Common myeloid progenitor, CD34-positive (primary cell): ENCODE measurements around the gene C4orf50.

Source experiments
- CTCF ChIA-PET: fragments of 350-600 bp; sonication (Branson Sonifier 250); formaldehyde crosslinking; loops from one replicate; lab custom pipeline; 2021; ENCODE audit warnings: antibody characterized with exemption; lab: Charles Lee
- POLR2A ChIA-PET: fragments of 350-600 bp; sonication (Branson Sonifier 250); formaldehyde crosslinking; loops from one replicate; lab custom pipeline; 2021; ENCODE audit warnings: antibody characterized with exemption; lab: Charles Lee
- DNase-seq, 3 donors: peaks; one replicate each; pipeline versions ENCODE4 v3.0.0 to v3.0.0-alpha.2; 2013
- H3K27ac ChIP-seq, 2 experiments: 1 replicate in 1 of 2; 2 replicates in 1 of 2; pipeline ENCODE4 v1.7.0; 2013; ENCODE audit warnings: inconsistent platforms in 2 of 2, low read length in 2 of 2, mild to moderate bottlenecking in 2 of 2, low read depth in 1 of 2, moderate library complexity in 1 of 2; ENCODE audit not compliant: severe bottlenecking in 2 of 2, insufficient read depth in 1 of 2, poor library complexity in 1 of 2
- H3K27me3 ChIP-seq, 5 experiments: replicated peaks in 2 of 5; 1 replicate in 3 of 5; 2 replicates in 2 of 5; pipeline versions ENCODE4 v1.6.1 to v1.7.0; 2013; ENCODE audit warnings: low read length in 4 of 5, mild to moderate bottlenecking in 2 of 5, moderate library complexity in 2 of 5, inconsistent platforms in 1 of 5; ENCODE audit not compliant: insufficient read depth in 5 of 5, control insufficient read depth in 4 of 5
- H3K36me3 ChIP-seq, 4 experiments: 1 replicate in 2 of 4; 2 replicates in 2 of 4; pipeline versions ENCODE4 v1.6.1 to v1.7.0; 2013; ENCODE audit warnings: low read length in 3 of 4, control low read depth in 1 of 4, mild to moderate bottlenecking in 1 of 4; ENCODE audit not compliant: control insufficient read depth in 4 of 4, insufficient read depth in 4 of 4
- H3K4me1 ChIP-seq, 4 experiments: 1 replicate in 3 of 4; 2 replicates in 1 of 4; pipeline versions ENCODE4 v1.6.1 to v1.7.1; 2013; ENCODE audit warnings: low read length in 3 of 4, mild to moderate bottlenecking in 3 of 4, control low read depth in 1 of 4, inconsistent platforms in 1 of 4, moderate library complexity in 1 of 4; ENCODE audit not compliant: control insufficient read depth in 4 of 4, insufficient read depth in 4 of 4; ENCODE audit errors: control extremely low read depth in 1 of 4
- H3K4me3 ChIP-seq, 7 experiments: 1 replicate in 4 of 7; 2 replicates in 3 of 7; pipeline versions ENCODE4 v1.5.1 to v1.7.0; 2013; ENCODE audit warnings: mild to moderate bottlenecking in 7 of 7, low read length in 6 of 7, moderate library complexity in 6 of 7, inconsistent platforms in 2 of 7, low read depth in 2 of 7, control low read depth in 1 of 7; ENCODE audit not compliant: insufficient read depth in 4 of 7, control insufficient read depth in 1 of 7; ENCODE audit errors: extremely low read depth in 1 of 7
- H3K9me3 ChIP-seq, 5 experiments: 1 replicate in 4 of 5; 2 replicates in 1 of 5; pipeline versions ENCODE4 v1.6.1 to v1.7.1; 2013; ENCODE audit warnings: low read length in 4 of 5, mild to moderate bottlenecking in 2 of 5, inconsistent platforms in 1 of 5, low read depth in 1 of 5, moderate library complexity in 1 of 5; ENCODE audit not compliant: control insufficient read depth in 4 of 5, insufficient read depth in 2 of 5; ENCODE audit errors: control extremely low read depth in 1 of 5
- WGBS: methylation state at CpG from one replicate; pipeline ENCODE4 v1.1.5; 2013; ENCODE audit not compliant: insufficient coverage; 5-methylcytosine and 5-hydroxymethylcytosine counted together

The C4orf50 gene

DNA sequence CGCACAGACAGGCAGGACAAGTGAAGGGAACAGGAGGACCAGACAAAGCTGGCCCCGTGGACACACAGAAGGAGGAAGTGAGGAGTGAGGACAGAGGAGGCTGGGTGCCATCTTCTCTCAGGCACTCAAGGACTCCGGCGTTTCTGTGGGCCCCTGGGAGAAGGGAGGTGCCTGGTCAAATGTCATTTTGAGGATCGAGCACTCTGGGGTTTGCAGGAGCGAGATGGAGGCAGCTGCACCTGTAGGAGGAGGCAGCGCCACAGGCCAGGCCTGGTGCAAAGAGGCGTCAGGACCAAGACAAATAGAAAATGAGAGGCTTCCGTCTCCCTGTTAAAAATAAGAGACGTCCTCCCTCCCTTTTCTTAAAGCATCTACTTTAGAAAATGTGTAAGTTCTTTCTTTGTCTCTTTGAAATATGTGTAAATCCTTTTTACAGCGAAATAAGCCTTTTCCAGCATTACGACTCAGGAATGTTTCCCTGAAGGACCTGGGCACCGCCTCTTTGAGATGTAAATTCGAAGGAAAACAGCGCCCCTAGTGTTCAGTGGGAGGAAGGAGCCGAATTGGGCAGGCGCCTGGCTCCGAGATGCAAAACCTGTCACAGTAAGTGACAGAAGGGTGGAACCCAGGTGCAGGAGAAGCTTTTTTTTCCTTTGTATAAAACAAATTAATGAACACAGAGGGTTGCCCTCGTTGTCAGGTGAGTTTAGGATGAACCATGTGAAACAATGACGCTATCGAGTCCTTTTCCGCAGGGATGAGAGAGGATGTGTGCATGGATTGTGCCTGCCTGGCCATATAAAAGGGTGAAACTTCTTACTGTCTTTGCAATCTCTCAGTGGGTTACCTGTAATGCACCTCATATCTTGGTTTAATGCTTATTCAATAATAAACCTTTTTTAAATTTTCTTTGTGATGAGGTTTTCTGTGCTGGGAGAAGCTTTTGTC, 1.4 kb upstream of the C4orf50 start:
- Histone ChIP-seq H3K27ac (no peak overlapping the region), H3K27me3 (peaks cover 0 to 3% (median 0%) of the 10 kb centered on the region in 5 experiments), H3K4me3 (no peak overlapping the region), H3K9me3 (no peaks in the 10 kb centered on the region), H3K36me3 (no peaks in the 10 kb centered on the region), H3K4me1 (no peaks in the 10 kb centered on the region)
- ChIA-PET POLR2A (no interaction called here), CTCF (interaction anchor here (0.9 to 3.2 kb wide), 9 partner anchors 8 to 49 kb away, joined by 3 to 37 read pairs (median 9); no protein-coding TSS in a partner anchor)
- WGBS = 37% methylated on average over 17 of the region's 22 CpGs
- peak; percentile 48 to 66 (median 60) for DNase-seq

DNA sequence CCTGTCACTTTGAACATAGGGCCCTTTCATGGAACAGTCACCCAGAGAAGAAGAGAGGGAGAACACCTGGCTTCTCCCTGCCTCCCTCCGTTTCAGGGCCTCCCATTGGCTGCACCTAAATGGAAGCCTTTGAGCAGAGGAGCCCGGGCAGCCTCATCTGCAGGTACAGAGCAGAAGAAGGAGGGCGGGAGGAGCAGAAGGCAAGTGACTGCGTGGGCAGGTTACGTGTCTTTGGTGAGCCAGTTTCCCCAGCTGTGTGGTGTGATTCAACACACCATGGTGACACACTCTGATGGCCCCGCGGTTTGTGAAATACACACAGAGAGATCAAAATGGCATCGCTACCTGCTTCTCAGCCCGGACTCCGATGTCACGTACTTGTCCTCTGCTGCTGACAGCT, 431 bp downstream of the C4orf50 start:
- no peak for DNase-seq
- no peaks in the 10 kb centered on the region for H3K9me3 ChIP-seq

GRCh38 chr4:6017030-6017429, 1.2 kb downstream of the C4orf50 start:
- Histone ChIP-seq H3K36me3 (no peaks in the 10 kb centered on the region), H3K4me3 (no peak overlapping the region), H3K27ac (no peak overlapping the region), H3K9me3 (no peaks in the 10 kb centered on the region), H3K27me3 (peaks cover 0 to 3% (median 0%) of the 10 kb centered on the region in 5 experiments), H3K4me1 (peaks cover 2 to 11% (median 8%) of the 10 kb centered on the region in 4 experiments)
- ChIA-PET POLR2A (no interaction called here), CTCF (no interaction called here)
- no peak for DNase-seq
- WGBS = 85% methylated on average over 10 of the region's 10 CpGs

More for the DNA sequence above, 431 bp downstream of the C4orf50 start:
- 89% methylated on average over 11 of the region's 11 CpGs for WGBS
- POLR2A ChIA-PET = no interaction called here
- H3K4me1 ChIP-seq = peaks cover 0 to 3% (median under 1%) of the 10 kb centered on the region in 4 experiments
- CTCF ChIA-PET = interaction anchor here (1.0 to 3.2 kb wide), 4 partner anchors 13 to 197 kb away, joined by 3 to 37 read pairs (median 4); no protein-coding TSS in a partner anchor
- H3K27me3 ChIP-seq = peaks cover 0 to 3% (median 0%) of the 10 kb centered on the region in 5 experiments
- no peak overlapping the region for H3K4me3 ChIP-seq
- H3K36me3 ChIP-seq = no peaks in the 10 kb centered on the region
- H3K27ac ChIP-seq = no peak overlapping the region

- ChIA-PET POLR2A (no interaction called here), CTCF (interaction anchor here (1.0 to 6.2 kb wide), 3 partner anchors 15 to 75 kb away, joined by 3 to 59 read pairs (median 3); no protein-coding TSS in a partner anchor)
- no peak for DNase-seq
- Histone ChIP-seq H3K4me1 (peaks cover 5 to 23% (median 19%) of the 10 kb centered on the region in 4 experiments), H3K9me3 (no peaks in the 10 kb centered on the region), H3K27ac (no peak overlapping the region), H3K36me3 (no peaks in the 10 kb centered on the region), H3K4me3 (no peak overlapping the region), H3K27me3 (peaks cover 0 to 14% (median 3%) of the 10 kb centered on the region in 5 experiments)
- WGBS = 98% methylated on average over 12 of the region's 12 CpGs
Measured at GRCh38 chr4:6013564-6013963, 4.7 kb downstream of the C4orf50 start.

DNA sequence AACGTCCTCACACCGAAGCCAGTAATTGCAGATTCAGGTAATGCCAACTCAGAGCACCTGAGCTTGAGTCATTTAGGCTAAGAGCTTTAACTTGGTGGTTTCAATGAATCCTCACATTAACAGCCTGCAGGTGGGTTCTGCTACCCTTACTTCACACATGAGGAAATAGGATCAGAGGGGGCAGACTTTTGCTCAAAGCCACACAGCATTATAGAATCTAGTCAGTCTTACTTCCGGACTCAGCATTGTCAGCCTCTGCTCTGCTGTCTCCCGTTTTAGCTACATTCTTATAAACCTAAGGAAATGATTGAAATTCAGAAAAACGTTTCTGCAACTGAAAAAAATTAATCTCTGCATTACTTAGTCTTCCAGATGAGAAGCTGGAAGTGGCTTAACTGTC, 6.0 kb downstream of the C4orf50 start:
- ChIA-PET CTCF (interaction anchor here (0.9 to 6.2 kb wide), 7 partner anchors 8 to 60 kb away, joined by 3 to 59 read pairs (median 5); no protein-coding TSS in a partner anchor), POLR2A (no interaction called here)
- Histone ChIP-seq H3K4me3 (peak overlapping the region in 2 of 7 experiments; percentile 44 to 49), H3K36me3 (no peaks in the 10 kb centered on the region), H3K27me3 (peaks cover 0 to 27% (median 6%) of the 10 kb centered on the region in 5 experiments), H3K9me3 (no peaks in the 10 kb centered on the region), H3K27ac (no peak overlapping the region), H3K4me1 (peaks cover 5 to 28% (median 22%) of the 10 kb centered on the region in 4 experiments)
- WGBS = 66% methylated on average over 4 of the region's 5 CpGs
- peak in 2 of 3 donors; percentile 17 to 40 for DNase-seq

DNA sequence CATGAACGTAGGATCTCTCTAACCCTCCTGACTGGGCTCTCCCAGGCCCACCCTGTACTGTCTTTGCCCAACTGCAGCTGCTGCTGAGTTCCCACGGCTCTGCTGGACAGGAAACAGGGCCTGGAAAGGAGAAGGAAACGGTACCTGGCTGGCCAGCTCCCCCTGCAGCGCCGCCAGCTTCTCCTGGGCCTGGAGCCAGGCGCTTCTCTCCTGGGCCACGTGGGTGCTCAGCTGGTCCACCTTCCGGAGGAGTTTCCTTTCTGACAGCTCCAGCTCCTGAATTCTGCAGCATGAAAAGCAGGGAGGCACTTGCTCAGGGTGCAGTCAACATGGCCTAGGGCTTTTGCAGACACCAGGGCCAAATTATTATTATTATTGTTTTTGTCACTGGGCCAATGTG, 6.5 kb downstream of the C4orf50 start:
- Histone ChIP-seq H3K9me3 (no peaks in the 10 kb centered on the region), H3K27me3 (peaks cover 0 to 32% (median 11%) of the 10 kb centered on the region in 5 experiments), H3K36me3 (no peaks in the 10 kb centered on the region), H3K27ac (no peak overlapping the region), H3K4me3 (peak overlapping the region in 3 of 7 experiments; percentile 38 to 49 (median 44)), H3K4me1 (peaks cover 5 to 28% (median 22%) of the 10 kb centered on the region in 4 experiments)
- CTCF ChIA-PET = interaction anchor here (1.4 to 6.2 kb wide), 7 partner anchors 9 to 75 kb away, joined by 3 to 59 read pairs (median 6); no protein-coding TSS in a partner anchor
- POLR2A ChIA-PET = no interaction called here
- no peak for DNase-seq
- WGBS = 0% methylated on average over 7 of the region's 8 CpGs
